Activated naive CD4-positive, alpha-beta T cell treated with anti-CD3 and anti-CD28 coated beads, Interleukin-2, amount 50 U/mL, for 72 hours (primary cell): ENCODE measurements around the gene COG3. TPM values are rescaled to one million over a fixed set of nuclear protein-coding genes. Genes with fewer than 3 reads are reported as not detected.

Experiments used
- ATAC-seq, 2 donors: fragments of 150-1000 bp; cut with Tn5 transposase; 2 replicates each; pipeline ENCODE4 v1.10.0; 2021; ENCODE audit warnings: mild to moderate bottlenecking in 2 of 2, moderate library complexity in 2 of 2
- DNase-seq, 2 donors: peaks; one replicate each; pipeline ENCODE4 v3.0.0; 2021 to 2022; ENCODE audit warnings: low spot score in 2 of 2
- H3K27ac Mint-ChIP-seq, 2 donors: one replicate each; pipeline ENCODE4 v1.8.0; 2022; ENCODE audit warnings: mild to moderate bottlenecking in 2 of 2, mixed read lengths in 2 of 2
- H3K36me3 Mint-ChIP-seq, 2 donors: one replicate each; pipeline ENCODE4 v1.8.0; 2022; ENCODE audit warnings: mixed read lengths in 2 of 2
- H3K9me3 Mint-ChIP-seq, 2 donors: one replicate each; pipeline ENCODE4 v1.8.0; 2022; ENCODE audit warnings: mixed read lengths in 2 of 2
- total RNA-seq, 2 donors: library from RNA; stranded (reverse); gene quantifications; one replicate each; pipeline ENCODE4 v1.2.3, GENCODE V29; 2022

The COG3 gene
- total RNA-seq, 2 donors from 2014 or later, result 18.6 to 20.6 TPM

DNA sequence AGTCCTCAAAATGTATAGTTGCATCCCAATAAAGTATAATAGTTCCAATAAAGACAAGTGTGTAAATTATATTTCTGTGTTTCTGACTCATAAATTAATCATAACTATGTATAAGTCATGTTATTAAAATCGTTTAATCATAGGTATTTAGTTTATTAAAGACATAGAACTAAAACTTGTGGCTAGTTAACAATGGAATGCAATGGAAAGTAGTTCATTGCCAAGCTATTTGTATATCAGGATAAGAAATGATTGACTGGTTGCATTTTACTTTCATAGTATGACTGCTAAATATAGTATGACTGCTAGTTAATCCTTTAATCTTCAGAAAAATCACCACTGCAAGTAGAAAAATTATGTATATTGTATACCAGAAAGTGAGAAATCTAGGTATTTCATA is 16.9 kb downstream of the COG3 start:
- no peak for DNase-seq
- Mint-ChIP-seq H3K36me3 (peaks cover 0 to 13% of the 10 kb centered on the region in 2 donors), H3K9me3 (no peaks in the 10 kb centered on the region), H3K27ac (no peak overlapping the region)
- no peak for ATAC-seq

DNA sequence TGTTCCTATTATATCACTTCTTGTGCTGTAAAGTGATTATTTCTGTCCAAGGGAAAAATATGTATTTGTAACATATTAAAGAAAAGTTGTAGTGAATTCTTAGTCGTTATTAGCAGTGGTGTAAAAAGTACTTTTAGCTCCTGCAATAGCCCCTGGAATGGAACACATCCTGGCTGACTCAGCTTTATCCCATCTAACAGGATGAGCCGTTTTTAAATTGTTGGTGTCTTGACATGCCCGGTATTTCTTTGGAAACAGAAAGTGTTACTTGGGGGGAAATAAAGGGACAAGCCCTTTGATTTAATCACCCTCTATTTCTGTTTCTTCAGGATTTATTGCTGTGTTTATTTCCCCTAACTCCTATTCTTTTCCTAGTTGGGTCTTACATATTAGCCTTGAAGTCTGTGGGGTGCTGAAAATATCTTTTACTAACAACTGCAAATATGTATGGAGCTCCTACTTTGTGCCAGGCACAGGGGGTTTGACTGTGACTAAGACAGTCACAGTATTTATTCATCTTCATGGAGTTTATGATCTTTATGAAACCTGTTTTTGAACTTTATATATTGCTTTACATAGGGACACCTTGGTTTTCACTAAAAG is 17.9 kb downstream of the COG3 start:
- H3K36me3 Mint-ChIP-seq, result peaks cover 0 to 15% of the 10 kb centered on the region in 2 donors
- no peak for DNase-seq
- no peaks in the 10 kb centered on the region for H3K9me3 Mint-ChIP-seq
- H3K27ac Mint-ChIP-seq, result peak overlapping the region in 1 of 2 donors; percentile 15
- no peak for ATAC-seq

DNA sequence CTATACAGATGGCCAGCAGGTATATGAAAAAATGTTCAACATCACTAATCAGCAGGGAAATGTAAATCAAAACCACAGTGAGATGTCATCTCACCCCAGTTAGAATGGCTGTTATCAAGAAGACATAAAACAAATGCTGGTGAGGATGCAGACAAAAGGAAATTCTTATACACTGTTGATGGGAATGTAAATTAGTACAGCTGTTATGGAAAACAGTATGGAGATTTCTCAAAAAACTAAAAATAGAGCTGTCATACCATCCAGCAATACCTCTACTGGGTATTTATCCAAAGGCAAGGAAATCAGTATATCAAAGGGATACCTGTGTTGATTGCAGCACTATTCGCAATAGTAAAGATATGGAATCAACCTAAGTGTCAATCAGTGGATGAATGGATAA is 22.9 kb downstream of the COG3 start:
- peaks cover 0 to 8% of the 10 kb centered on the region in 2 donors for H3K36me3 Mint-ChIP-seq
- ATAC-seq (no peak), DNase-seq (no peak)
- no peaks in the 10 kb centered on the region for H3K9me3 Mint-ChIP-seq
- no peak overlapping the region for H3K27ac Mint-ChIP-seq

DNA sequence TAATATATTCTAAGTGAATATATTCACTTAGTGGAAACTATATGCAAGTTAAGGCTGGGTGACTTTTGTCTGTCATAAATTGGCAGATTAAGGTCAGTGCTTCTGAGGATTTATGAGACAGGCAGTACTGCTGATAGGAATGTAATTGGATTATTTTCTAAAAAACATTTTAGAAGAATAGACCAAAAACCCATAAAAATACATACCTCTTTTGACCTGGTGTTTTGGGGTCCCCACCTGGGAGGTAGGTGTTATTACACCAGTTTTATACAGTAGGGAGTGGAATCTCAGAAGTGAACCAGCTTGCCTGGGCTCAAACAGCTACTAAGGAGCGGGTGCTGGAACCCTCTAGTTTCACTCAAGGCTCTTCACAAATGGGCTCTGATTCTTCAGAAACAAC is 25.3 kb downstream of the COG3 start:
- no peak for DNase-seq

DNA sequence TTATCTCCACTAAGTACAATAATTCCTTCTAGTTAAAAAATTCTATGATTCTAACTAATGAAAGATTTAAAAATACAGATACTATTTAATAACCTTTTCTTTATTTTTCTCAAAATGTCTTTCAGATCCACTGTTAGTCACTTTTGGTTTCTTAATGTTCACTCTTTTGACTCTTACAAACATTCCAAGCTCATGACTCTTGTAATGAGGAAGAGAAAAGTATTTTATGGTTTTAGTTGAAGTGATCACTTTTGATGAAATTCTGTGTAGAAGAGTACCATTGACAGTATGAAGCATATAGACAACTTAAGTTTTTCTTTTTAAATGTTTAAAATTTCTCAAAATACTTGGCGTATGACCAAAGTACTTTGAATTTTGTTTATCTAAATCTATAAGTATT is 27.8 kb downstream of the COG3 start:
- Mint-ChIP-seq H3K9me3 (no peaks in the 10 kb centered on the region), H3K27ac (no peak overlapping the region), H3K36me3 (peaks cover 7 to 8% of the 10 kb centered on the region in 2 donors)
- ATAC-seq (no peak), DNase-seq (no peak)

More for the DNA sequence above, 25.3 kb downstream of the COG3 start:
- ATAC-seq, result peak in 1 of 2 donors; percentile 58
- Mint-ChIP-seq H3K9me3 (no peaks in the 10 kb centered on the region), H3K36me3 (peaks cover 0 to 8% of the 10 kb centered on the region in 2 donors), H3K27ac (no peak overlapping the region)

DNA sequence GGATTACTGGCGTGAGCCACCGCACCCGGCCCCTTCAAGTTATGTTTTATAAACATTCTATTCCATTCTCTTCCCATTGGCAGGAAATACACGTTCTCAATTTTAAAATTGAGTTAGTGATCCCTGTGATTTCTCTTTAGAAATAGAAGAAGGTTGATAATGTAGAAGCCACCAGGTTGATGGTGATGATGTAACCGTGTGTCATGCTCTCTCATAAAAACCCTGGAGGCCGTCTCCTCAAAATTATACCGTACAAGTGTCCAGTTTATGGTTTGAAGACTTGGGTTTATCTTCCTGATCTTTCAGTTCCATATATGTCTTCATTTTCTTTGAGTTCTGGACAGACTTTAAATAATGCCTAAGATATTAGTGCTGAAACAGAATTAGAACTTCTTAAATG is 32.2 kb downstream of the COG3 start:
- Mint-ChIP-seq H3K27ac (no peak overlapping the region), H3K36me3 (peaks cover 10 to 24% of the 10 kb centered on the region in 2 donors), H3K9me3 (no peaks in the 10 kb centered on the region)
- ATAC-seq, result no peak
- DNase-seq, result no peak

DNA sequence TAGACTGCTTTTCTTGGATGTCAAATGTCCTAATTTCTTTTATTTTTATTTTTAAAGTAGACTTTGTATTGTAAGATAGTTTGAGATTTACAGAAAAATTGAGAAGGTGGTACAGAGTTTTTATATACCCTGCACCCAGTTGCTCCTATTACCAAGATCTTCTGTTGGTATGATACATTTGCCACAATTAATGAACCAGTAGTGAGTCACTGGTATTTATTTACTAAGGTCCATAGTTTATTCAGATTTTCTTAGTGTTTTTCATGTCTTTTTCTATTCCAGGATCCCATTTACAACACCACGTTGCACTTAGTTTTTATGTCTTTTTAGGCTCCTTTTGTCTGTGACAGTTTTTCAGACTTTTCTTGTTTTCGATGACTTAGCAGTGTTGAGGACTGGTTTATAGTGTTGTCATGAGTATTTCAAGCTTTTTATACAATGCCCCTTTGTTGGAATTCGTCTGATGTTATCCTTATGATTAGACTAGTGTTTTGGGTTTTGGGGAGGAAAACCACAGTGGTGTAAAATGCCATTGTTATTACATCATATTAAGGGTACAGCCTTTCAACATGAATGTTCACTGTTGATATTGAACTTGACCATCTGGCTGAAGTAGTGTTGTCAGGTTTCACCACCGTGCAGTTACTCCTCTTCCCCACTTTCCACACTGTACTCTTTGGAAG is 35.9 kb downstream of the COG3 start:
- H3K9me3 Mint-ChIP-seq, result no peaks in the 10 kb centered on the region
- DNase-seq (no peak), ATAC-seq (no peak)
- H3K36me3 Mint-ChIP-seq, result peaks cover 18 to 29% of the 10 kb centered on the region in 2 donors
- peak overlapping the region in 1 of 2 donors; percentile 51 for H3K27ac Mint-ChIP-seq

DNA sequence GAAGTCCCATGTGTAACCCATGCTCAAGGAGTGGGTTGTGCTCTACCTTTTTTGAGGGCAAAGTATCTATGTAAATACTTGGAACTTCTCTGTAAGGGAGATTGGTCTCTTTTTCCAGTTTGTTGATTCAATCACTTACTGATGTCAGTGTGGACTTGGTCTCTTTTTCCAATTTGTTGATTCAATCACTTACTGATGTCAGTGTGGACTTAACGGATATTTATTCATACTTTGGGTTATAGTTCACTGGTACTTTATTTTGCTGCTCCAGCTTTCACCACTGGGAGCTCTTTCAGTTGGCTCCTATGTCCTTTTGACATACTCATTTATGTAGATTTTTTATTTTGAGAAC is 36.4 kb downstream of the COG3 start:
- ATAC-seq (no peak), DNase-seq (no peak)
- Mint-ChIP-seq H3K9me3 (no peaks in the 10 kb centered on the region), H3K27ac (peak overlapping the region in 1 of 2 donors; percentile 51), H3K36me3 (peaks cover 18 to 29% of the 10 kb centered on the region in 2 donors)

DNA sequence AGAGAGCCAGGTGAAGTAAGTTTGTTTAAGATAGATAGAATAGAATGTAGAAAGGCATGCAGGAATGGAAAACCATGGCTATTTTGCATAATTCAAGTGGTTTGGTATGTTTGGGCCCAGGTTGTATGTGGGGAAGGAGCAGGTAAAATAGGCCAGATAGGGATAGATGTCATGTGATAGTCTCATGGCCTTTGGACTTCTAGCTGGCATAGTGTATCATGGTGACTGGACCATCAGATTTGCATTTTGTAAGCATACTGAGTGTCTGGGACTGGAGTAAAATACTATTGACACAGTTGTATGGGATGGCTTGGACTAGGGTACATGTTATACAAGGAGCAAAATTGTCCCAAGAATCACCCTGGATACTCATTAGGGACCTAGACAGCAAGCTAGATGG is 38.9 kb downstream of the COG3 start:
- Mint-ChIP-seq H3K9me3 (no peaks in the 10 kb centered on the region), H3K36me3 (peaks cover 8 to 11% of the 10 kb centered on the region in 2 donors), H3K27ac (peak overlapping the region in 1 of 2 donors; percentile 40)
- DNase-seq, result no peak
- no peak for ATAC-seq

DNA sequence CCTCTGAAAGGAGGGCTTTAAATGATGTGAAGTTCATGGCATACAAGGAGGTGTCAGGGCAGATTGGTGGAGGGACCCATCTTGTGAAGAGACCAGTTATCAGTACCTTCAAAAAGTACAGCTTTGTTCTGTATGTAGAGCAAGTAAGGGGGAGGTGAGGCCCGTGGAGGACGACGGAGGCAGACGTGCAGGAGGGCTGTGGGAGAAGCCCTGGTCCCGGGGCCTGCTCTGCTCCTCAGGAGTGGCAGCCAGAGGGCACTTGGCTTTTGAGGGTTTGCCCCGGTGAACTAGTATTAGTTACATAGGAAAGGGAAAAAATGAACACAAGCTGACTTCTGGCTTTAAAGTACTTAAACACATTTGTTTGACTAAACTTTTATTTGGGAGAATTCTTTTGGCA is 42.1 kb downstream of the COG3 start:
- Mint-ChIP-seq H3K9me3 (no peaks in the 10 kb centered on the region), H3K27ac (peak overlapping the region; percentile 17 to 33), H3K36me3 (peaks cover 7 to 8% of the 10 kb centered on the region in 2 donors)
- DNase-seq, result no peak
- no peak for ATAC-seq

DNA sequence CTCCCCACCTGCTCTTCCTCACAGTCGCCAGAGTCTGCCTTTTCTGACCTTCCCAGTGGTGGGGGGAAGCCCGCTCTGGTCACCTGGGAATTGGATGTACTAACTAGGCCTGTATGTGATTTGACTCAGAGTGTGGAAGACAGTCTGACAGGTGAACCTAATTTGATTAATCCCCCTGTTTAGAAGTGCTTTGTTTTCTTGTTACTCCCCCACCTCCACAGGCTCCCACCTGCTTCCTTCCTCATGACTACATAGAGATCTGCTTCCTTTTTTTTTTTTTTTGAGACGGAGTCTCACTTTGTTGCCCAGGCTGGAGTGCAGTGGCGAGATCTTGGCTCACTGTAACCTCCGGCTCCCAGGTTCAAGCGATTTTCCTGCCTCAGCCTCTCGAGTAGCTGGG is 44.0 kb downstream of the COG3 start:
- Mint-ChIP-seq H3K9me3 (no peaks in the 10 kb centered on the region), H3K36me3 (peaks cover under 1 to 12% of the 10 kb centered on the region in 2 donors), H3K27ac (peak overlapping the region in 1 of 2 donors; percentile 56)
- ATAC-seq, result no peak
- no peak for DNase-seq

DNA sequence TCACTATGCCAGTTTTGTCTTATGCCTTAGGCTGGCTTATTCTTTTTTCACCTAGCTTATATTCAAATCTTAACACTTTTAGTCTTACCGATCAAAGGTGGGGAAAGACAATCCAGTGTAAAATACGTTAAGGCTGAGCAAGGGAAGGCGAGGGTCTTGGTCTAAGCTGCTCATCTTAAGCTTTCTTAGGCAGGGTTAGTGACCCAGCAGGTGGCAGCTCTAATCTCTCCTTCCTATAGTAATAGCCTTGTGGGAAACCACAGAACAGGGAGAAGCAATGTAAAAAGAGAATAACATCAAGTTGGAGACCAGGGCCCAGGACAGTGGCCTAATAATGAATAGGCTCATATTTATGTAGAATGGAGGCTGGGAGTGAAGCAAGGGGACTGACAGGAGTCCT is 45.9 kb downstream of the COG3 start:
- Mint-ChIP-seq H3K9me3 (no peaks in the 10 kb centered on the region), H3K36me3 (peaks cover 0 to 12% of the 10 kb centered on the region in 2 donors), H3K27ac (no peak overlapping the region)
- DNase-seq (no peak), ATAC-seq (no peak)

DNA sequence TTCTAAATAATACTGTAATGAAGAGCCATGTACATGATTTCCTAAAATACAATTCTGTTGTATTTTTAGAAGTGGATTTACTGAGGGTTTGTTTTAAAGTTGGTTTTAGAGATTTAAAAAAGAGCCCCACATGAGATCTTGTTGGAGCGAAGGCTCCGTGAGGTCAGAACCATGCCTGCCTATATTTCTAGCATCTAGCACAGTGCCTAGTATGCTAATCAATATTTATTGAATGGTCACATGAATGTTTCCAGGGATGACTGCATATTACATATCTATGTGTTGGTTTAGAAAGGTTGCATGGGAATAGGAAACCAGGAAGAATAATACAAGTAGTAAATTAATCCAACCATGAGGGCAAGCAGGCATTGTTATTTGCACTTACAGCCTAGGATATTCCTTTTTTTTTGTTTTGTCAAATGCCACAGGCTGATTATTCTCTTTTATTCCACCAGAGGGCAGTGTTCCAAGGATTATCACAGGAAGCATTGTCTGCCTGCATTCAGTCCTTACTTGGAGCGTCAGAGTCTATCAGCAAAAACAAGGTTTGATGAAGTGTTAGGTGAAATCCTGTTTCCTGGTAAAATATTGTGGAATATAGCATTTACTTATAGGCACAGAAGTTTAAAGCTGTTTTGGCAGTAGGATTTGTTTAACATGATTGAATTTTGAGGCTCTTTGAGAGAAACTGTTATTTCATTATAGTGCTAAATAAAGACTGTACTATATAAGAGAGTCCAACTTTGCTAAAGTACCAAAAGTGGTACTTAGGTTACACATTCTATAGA is 46.8 kb downstream of the COG3 start:
- Mint-ChIP-seq H3K27ac (peak overlapping the region in 1 of 2 donors; percentile 62), H3K36me3 (peaks cover 0 to 16% of the 10 kb centered on the region in 2 donors), H3K9me3 (no peaks in the 10 kb centered on the region)
- ATAC-seq, result peak; percentile 56 to 73
- DNase-seq, result peak in 1 of 2 donors; percentile 27

DNA sequence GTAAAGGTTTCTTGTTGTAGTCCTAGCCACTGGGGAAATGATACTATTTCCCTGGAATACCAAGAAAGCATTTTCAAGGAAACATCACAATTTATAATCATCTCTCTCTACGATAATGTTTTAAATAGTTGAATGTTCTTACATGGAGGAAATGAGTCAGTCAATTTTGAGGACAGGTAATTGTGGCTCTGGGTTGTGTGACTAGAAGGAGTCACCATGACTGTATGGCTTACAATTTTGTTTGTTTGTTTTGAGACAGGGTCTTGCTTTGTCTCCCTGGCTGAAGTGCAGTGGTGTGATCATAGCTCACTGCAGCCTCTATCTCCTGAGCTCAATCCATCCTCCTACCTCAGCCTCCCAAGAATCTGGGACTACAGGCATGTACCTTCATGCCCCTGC is 47.4 kb downstream of the COG3 start:
- H3K36me3 Mint-ChIP-seq, result peaks cover 0 to 16% of the 10 kb centered on the region in 2 donors
- H3K9me3 Mint-ChIP-seq, result no peaks in the 10 kb centered on the region
- peak; percentile 22 to 49 for ATAC-seq
- DNase-seq, result no peak
- H3K27ac Mint-ChIP-seq, result no peak overlapping the region

DNA sequence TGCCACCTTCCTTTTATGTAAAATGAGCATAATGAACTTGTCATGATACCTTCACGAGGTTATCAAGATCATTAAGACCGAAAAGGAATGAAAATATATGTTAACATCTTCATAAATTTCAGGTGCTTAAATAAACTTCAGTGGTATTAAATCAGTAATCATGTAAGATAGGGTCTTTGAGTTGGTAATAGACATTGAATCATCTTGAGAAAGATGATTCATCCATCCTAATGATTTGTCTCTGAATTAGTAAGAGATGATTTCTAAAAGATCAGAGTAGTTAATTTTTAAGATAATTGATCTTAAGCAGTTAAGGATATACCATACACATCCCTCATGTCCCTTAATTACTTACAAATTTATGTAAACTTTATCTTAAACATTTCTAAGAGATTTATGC is 52.0 kb downstream of the COG3 start:
- ATAC-seq, result no peak
- H3K27ac Mint-ChIP-seq, result peak overlapping the region in 1 of 2 donors; percentile 85
- H3K36me3 Mint-ChIP-seq, result peaks cover 5 to 37% of the 10 kb centered on the region in 2 donors
- DNase-seq, result no peak
- no peaks in the 10 kb centered on the region for H3K9me3 Mint-ChIP-seq

DNA sequence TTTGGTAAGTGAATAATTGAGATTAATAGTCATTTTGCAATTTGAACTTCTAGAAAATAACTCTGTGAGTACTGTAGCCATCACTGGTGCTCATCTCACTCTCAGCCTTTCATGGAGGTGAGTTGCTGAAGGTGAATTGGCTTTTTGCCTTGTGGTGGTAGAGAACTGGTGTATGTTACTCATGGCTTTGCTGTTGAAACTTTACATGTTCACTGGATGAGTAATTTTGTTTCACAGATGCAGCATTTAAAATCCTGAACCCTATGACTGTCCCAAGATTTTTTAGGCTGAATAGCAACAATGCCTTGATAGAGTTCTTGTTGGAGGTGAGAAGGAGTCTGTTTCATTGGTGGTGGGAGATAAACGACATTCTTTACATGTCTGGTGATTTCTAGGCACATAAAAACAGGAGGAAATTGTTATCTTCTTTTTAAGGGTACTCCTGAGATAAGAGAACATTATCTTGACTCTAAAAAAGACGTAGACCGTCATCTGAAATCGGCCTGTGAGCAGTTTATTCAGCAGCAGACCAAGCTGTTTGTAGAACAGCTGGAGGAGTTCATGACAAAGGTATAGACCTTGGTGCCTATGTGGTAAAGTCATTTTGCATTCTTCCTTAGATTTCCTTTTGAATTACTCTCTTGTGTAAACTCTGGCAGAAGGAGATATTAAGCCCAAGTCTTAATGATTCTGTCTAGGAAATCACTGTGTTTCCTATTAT is 53.9 kb downstream of the COG3 start:
- H3K9me3 Mint-ChIP-seq, result no peaks in the 10 kb centered on the region
- DNase-seq, result no peak
- H3K27ac Mint-ChIP-seq, result peak overlapping the region in 1 of 2 donors; percentile 53
- peaks cover 5 to 31% of the 10 kb centered on the region in 2 donors for H3K36me3 Mint-ChIP-seq
- peak; percentile 77 to 95 for ATAC-seq

DNA sequence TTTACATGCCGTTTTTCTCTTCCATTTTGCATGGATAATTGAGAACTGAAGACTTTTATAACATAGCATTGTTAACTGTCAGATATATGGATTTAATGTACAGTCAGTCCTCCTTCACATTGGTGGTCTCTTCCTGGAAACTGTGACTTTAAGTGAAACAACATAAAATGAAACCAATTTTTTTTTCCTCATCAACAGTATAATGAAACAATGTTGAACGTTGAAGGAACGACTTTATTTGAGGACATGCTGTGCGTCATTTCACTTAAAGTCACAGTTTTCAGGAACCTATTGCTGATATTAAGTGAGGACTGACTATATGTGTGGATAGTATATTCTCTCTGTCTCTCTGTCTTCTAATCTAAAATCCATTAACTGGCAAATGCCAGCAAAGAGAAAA is 54.8 kb downstream of the COG3 start:
- H3K27ac Mint-ChIP-seq, result peak overlapping the region; percentile 53 to 87
- DNase-seq (no peak), ATAC-seq (no peak)
- no peaks in the 10 kb centered on the region for H3K9me3 Mint-ChIP-seq
- peaks cover 5 to 31% of the 10 kb centered on the region in 2 donors for H3K36me3 Mint-ChIP-seq
